HG02981 (cell line): ENCODE results near the gene PDE9A.

Source experiments
- ATAC-seq: cut with Tn5 transposase; IDR thresholded peaks from one replicate; pipeline ENCODE4 v1.9.1; 2021; ENCODE audit warnings: mild to moderate bottlenecking, moderate library complexity; ENCODE audit not compliant: unreplicated experiment

PDE9A gene

DNA sequence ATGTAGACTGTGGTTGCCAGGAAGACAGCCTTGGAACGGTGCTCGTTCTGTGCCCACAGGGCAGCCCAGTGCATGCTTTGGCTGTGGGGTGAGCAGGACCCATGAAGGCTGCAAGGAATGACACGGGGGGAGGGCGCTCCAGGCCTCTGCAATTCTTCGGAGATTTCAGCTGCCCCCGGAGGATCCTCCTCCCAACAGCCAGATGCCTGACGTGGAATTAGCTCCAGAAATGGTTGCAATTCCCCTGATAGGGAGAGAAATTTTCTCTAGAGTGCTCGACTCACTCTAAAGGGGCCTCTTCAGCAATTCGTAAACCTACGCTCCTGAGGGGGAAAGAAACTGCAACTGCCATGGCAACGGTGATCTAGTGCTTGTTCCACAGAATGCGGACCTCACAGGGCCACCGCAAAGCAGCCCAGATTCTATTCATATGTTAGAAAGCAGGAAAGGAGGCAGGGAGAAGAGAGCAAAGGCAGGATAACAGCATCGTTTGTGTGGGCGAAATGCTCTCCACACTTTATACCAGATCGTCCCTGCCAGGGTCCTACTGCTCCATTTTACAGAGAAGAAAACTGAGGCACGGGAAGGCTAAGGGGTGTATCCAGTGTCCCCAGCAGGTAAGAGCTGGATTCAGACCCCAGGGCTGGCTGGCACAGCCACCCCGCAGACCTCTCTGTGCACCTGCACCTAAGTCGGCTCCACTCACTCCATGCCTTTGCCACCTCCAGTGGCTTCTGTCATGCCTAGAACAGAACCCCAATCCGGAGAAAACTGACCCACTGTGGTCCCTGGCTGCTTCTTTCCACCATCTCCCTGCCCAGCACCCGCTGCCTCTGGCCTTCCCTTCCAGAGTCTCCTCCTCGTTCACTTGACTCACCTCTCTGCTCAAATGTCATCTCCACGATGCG, 11.9 kb upstream of the PDE9A start:
- ATAC-seq: no peak

DNA sequence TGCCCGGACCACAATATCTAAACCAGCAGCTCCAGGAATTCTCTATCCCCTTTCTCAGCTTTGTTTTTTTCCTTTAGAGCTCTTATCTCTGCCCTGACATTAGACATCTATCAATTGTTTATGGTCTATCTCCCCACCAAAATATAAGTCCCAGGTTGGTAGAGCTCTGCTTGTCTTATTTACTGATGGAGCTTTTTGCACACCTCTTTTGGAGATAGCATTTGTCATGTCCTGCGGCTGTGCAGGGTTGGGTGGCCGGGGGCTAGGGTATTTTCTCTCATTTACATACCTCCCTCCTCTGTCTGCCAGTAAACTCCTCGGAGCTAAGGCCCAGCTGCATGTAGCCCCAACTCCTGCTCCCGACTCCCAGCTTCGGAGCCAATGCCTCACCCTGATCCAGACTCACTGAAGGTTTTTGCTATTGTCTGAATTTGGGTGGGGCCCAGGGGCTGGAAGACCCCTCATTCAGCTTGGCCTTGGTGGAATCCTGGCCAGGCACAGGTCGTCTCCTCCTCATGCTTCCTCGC, 11.1 kb upstream of the PDE9A start:
- no peak for ATAC-seq

DNA sequence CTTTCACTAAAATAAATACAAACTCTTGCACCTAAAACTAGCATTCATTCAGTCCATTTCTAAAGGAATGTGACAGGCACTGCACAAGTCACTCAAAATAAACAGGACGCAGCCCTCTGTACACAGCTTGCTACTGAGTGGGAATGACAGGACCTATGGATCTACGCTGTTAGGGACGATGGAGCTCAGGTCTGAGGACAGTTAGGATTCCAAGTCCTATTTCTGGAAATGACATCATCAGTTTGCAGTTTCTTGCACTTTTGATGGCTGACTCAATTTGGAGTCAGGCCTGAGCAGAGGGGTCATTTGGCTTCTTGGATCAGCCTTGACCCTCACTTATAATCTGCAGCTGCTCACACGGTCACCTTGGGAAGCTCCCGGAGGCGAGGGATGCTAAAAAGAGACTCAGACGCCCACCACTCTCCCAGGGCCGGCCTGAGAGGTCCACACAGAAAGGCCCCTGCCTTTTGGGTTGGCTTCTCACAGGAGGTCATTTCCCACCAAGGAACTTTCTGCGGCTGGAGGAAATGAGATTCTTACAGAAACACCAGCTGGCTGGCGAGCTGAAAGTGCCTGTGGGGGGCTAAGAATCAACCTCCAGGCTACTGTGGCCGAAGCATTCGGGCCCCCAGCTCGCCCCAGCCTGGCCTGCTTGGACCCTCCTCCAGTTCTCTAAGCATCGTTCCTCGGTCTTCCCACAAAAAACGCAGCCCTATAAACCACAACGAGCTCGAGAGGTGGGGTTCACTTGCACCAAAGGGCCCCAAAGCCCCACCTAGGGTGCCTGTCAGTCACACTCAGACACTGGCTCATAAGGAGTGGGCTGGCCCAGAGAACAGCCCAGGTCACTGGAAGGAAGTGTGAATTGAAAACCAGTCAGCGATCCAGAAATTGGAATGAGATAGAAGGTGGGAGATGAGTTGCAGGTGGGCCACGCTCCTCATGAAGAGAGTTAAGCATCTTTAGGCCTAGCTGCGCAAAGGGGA, 8.9 kb upstream of the PDE9A start:
- ATAC-seq: no peak

DNA sequence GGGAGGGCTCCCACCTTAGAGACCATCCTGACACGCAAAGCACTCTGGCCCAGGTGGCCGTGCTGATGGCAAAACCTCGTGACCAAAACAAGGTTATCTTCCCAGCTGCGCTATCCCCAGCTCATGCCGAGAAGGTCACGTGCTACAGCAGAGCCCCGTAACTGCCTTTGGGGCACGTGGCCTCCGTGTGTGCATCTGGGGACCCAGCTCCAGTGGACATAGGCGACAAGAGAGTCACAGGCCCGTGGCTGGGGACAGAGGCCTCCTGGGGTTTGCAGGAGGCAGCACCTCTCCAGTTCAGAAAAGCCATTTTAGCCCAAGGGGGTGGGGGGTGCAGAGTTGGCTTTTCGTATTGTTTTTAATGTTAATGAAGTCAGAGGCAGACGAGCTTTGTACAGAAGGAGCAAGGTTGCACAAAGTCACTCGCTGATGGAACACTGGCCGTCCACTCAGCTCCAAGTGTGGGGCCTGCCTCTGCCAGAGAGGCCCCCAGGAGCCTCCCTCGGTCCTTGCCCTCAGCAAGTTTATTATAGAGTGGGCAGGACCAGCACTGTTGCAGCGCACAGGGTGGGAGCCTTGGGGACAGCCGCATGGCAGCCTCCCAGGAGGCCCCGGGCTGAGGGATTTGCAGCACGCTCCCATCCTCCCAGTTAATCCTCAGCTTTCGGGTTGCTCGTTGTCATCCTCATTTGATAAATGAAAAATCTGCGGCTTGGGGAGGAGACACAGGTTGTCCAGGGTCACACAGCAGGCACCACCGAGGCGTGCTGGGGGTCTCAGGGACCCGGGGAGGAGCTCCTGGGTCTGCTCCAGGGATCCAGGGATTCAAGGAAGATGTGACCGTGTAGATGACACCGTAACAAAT, 8.0 kb upstream of the PDE9A start:
- ATAC-seq: no peak

DNA sequence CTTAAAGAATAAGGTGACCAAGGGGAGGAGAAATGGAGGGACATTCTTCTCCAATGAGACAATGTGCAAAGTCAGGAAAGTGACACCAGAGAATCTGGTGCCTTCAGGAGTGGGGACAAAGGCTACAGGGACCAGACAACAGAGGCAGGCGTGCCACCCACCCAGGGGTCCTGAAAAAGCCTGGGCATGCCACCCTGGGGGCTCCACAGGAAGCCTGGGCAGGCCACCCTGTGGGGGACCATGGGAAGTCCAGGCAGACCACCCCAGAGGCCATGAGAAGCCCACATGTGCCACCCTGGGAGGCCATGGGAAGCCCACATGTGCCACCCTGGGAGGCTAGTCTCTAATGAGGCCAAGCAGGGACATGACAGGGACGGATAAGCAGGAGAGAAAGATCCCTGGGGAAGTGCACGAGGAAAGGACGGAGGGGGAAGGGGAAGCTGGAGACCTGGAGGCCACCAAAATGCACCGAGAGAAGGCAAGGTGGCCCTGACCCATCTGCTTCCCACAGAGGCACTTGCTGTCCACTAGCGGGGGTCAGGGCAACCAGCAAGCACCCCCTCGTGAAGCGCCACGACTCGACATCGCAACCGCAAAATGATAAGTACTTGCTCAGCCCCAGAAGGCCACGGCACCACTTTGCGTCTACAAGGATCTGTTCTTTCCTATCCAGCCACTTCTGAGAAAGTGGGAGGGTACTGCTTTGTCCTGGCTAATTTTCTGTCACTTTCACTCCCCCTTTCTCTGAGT, 7.2 kb upstream of the PDE9A start:
- ATAC-seq: no peak

DNA sequence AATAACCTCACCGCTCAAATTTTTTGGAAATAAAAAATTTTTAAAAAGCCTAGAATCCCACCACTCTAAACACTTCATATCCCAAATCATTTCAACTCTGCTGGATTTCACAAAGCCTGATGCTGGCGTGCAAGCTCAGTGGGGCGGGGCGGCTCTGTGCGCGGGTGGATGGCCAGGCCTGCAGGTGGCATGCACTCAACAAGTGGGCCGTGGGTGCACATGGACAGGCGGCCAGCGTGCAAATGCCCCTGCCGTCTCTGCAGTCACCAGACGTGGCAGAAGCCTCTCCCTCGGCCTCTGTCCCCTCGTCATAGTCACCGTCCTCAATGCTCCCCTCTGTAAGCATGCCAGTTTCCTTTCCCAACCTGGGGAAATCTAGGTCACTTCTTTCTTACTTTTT, 6.6 kb upstream of the PDE9A start:
- ATAC-seq: no peak

DNA sequence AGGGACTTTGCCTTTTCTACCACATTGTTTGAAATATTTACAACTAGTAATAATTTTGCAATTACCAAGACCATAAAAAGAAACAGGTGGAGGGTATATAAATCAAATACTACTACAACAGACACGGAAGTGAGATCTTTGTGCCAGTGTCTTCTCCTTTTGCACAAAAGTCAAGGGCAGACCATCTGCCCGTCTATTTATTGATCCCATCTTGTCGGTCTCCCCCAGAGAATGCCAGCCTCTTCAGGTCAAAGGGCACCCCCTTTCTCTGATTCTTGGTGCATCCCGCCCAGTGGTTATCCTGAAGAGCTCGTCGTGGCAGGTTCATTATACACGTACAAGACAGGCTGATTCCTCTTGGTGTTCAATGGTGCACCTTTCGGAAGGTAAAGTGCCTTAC, 4.8 kb upstream of the PDE9A start:
- no peak for ATAC-seq

DNA sequence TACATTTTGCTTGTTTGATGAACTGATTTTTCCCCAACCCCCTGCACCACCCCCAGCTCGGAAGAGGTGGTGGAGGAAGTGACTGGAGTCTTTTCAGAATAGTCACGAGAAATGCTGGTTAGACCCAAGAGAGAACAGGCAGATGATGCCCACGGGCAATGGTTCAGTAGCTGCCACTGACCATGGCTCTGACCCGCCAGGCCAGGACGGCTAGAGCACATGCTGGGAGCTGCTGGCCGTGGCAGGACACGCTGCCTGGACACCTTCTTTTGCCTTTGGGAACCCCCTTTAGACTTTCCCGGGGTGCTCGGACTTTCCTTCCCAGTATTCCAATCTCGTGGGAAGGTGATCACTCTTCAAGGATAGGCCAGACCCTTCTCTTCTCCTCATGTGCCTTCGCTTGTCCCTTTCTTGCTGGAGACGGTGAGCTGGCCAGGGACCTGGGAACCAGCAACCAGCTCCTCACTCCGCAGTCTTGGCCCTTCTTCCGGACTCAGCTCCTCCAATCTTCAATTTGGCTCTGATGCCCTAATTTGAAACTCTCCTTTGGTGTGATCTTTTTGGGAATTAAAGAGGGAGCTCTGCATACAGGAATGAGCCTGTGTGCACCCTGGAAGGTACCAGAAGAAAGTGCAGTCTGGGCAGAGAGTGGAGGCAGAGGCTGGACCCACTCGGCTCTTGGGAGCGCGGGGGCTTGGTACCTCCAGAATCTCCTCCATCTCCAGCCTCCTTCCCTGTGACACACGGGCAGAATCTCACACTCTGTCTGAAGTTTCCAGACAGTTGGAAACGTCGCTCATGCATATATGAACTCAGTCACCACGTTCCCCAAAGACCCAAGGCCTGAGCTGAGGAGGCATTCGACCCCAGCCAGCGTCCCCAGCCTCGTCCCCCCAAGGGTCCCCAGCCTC, 4.0 kb upstream of the PDE9A start:
- no peak for ATAC-seq

DNA sequence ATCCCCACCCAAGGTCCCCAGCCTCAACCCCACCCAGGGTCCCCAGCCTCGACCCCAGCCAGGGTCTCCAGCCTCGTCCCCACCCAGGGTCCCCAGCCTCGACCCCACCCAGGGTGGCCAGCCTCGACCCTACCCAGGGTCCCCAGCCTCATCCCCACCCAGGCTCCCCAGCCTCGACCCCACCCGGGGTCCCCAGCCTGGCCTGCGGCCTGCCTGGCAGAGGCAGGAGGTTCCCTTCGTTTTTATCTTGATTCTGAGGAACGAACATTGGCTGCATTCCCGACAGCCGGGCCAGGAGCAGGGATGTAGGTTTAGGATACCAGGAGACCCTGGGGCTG, 3.4 kb upstream of the PDE9A start:
- ATAC-seq: no peak

DNA sequence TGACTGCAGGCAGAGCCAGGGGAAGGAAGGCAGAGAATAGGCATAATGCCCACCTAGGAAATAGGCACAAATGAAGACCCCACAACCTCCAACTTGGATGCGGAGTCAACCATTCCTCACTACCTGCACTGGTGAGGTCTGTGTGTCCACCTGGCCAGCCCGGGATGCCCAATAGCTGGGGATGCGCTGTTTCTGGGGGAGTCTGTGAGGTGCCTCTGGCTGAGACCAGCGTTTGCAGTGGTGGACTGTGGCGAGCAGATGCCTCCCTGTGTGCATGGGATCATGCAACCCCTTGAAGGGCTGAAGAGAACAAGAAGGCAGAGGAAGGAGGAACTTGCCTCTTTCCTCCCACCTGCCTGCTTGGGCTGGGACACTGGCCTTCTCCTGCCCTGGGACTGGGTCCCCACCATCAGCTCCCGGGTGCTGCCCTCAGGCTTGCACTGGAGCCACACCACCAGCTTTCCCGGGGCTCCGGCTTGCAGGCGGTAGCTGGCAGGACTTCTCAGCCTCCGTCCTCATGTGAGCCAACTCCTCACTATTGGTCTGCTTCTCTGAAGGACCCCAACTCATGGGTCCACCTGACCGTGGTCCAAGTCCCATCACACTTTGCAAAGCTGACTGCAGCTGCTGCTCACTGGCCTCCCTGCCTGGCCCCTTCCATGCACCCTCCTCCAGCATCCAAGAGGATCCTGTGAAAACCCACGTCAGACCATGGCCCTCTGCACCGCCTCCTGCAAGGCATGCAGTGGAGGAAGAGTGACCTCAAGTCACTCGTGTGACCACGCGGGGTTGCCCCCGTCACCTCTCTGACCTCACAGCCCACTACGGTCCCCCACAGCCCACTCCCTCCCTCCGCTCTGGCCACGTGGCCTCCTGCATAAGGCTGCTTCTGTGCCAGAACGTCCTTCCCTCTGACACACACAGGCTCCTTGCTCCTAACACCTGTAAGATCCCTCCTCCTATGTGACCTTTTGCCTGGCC, 2.7 kb upstream of the PDE9A start:
- ATAC-seq: no peak

DNA sequence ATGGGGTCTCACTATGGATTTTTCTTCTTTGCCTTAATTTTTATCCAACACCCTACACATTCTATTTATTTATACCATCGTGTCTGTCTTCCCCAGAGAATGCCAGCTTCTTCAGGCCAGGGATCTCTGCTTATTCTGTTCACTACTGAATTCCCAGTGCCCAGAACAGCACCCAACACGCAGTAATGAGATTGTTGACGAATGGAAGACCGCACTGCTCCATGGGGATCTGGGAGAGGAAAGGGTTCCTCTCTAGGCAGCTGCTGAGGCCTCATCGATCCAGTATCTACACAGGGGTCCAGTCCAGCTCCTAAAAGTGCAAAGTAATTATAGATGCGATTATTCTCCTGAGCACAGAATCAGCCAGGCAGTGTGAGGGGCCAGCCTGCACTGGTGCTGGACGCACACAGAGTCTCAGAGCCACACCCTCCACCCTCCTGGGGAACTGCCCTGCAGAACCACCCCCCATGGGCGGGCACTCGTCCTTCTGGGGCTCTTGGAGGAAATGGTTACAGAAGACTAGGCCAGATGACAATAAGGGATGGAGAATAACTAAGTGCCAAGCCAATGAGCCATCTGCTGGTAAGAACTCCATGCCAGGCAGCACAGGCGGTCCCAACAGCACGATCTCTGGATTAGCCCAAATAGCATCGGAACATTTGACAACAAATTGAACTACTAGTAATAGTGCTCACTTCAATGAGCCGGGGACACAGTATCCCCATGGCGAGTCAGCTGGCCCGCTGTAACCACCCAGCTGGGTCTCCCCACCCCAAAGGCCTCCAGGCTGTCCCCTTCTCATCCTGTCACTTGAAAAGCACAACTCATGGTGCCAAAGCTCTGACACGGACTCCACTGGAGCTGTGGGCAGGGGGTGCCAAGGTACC, 1.7 kb upstream of the PDE9A start:
- ATAC-seq: no peak

DNA sequence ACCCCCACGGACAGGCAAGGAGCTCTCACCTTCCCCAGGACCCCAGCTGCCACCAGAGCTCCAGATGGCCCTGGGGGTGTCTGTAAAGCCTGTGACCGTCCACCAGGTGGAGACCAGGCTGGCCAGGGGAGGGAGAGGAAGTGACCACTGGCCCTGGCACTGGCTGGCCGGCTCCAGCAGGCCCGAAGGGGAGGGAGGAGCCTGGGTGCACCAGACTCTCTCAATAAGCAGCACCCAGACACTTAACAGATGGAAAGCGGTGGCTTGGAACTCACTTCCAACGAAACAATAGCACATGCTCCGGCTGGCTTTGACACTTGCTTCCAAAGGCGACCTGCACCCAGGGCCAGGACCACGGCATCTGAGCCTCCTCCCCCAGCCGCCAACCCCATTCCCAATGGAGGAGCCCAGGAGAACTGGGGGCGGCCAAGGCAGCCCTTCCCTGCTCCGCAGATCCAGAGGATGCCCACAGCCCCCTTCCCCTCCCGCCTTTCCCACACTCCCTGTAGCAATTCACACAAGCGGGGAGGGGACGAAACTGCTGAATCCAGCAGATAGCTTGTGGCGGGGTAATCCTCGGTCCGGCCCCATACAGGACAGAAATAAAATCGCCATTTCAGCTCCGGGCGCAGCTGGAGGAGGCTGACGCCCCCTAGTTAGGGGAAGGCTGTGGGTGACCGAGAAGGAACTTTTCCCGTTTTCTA, 742 bp upstream of the PDE9A start:
- no peak for ATAC-seq

DNA sequence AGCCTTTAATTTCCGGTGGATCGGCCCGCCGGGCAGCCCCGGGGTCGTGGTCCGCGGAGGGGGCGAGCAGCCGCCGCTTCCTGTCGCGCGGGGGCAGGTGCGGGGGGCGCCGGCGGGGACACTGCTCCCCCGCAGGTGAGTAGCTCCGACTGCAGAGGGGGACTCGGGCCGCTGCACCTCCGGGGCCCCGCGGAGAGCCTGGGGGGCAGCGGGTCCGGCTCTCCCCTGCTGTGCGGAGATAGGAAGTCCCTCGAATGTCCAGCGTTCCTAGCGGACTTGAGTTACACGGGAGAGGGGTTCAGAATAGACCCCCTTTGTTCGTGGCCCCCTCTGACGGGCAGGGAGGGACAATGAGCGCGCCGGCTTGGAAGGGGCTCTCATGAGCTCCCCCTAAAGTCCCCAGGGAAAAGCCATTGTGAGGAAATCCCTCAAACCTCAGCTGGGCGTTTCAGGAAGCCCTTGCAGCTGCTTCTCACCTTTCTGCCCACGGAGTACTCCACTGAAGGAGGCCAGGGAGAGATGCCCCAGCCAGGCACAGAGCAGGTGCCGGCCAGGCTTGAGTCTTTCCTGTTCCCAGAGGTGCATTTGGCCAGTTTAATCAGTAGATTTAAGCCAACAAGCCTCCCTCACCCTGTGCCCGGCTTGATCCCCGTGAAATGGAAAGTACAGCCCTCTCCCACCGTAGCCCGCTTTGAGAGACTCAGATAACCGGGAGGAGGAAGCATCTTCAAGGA, 925 bp downstream of the PDE9A start:
- ATAC-seq: no peak

DNA sequence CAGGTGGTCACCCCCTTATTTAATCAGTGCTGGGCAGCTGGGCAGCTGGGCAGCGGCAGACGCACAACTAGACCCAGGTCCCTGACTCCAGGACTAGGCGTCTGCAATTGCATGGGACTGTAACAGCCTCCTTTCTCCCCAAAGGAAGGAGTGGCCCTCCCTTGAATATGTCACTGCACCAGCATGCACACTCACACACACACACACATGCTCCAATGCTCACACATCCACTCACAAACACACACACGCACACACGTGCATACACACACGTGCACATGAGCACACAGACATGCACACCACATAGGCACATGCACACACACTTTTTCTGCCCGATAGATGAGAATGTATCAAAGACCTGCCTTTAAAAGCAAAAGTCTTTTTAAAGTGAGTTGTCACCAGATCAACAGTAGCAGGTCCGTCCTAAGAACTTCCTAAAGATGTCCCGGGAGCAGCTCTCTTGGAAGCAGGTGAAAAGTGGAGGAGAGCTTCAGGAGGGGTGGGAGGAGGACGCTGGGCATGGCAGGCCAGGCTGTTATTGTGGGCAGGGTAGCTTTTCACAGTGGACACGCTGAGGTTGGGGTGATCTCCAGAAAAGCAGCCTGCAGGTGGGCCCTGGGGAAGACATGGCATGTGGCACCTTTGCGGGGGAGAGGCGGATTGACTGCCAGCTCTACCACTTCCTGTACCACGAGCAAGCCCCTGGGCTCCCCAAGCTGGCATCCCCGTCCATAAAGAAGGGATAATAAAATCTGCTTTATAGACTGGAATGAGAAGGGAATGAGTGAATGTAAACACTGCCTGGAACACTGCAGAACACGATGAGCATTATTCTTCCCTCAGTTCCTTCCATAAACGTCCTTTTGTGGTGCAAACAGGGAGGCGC, 1.7 kb downstream of the PDE9A start:
- no peak for ATAC-seq
